ENCODE data around the gene ENTPD6.

The ENTPD6 gene

GRCh38 chr20:25245461-25245860 is 49.9 kb downstream of the ENTPD6 start:
- CTCF ChIA-PET, result interaction anchor here (0.6 kb wide), 1 partner anchor 10 kb away, joined by 3 read pairs; no protein-coding TSS in a partner anchor
- DNase-seq (ENCODE audit: low spot score), result no peak
- POLR2A ChIA-PET (ENCODE audit: low non-redundant PET), result no interaction called here
- no peak for TF ChIP-seq CTCF (conservative IDR thresholded peaks at IDR 0.05; ENCODE audit: low read depth)
- peak overlapping the region; percentile 27; the same call in 1 of the 2 replicates for H3K27ac ChIP-seq

GRCh38 chr20:25246182-25246999 is 50.9 kb downstream of the ENTPD6 start:
- no peak for TF ChIP-seq CTCF (conservative IDR thresholded peaks at IDR 0.05; ENCODE audit: low read depth)
- peak overlapping the region; percentile 95 for H3K27ac ChIP-seq
- ChIA-PET CTCF (interaction anchor here (0.6 to 2.0 kb wide), 3 partner anchors 9 to 24 kb away, joined by 3 to 10 read pairs (median 4); no protein-coding TSS in a partner anchor), POLR2A (ENCODE audit: low non-redundant PET) (interaction anchor here (0.7 to 2.8 kb wide), 3 partner anchors 7 to 43 kb away, joined by 3 to 15 read pairs (median 3); no protein-coding TSS in a partner anchor)
- no peak for DNase-seq (ENCODE audit: low spot score)

- ChIA-PET POLR2A (ENCODE audit: low non-redundant PET) (interaction anchor here (0.5 to 2.8 kb wide), 4 partner anchors 8 to 714 kb away, joined by 3 to 15 read pairs (median 4); no protein-coding TSS in a partner anchor), CTCF (interaction anchor here (0.6 to 2.0 kb wide), 4 partner anchors 23 to 67 kb away, joined by 3 to 10 read pairs (median 4); no protein-coding TSS in a partner anchor)
- peak; percentile 70 for DNase-seq (ENCODE audit: low spot score)
- peak overlapping the region; percentile 95 for H3K27ac ChIP-seq
- TF ChIP-seq CTCF (conservative IDR thresholded peaks at IDR 0.05; ENCODE audit: low read depth), result peak; percentile 82
Measured at GRCh38 chr20:25247000-25247517, 51.5 kb downstream of the ENTPD6 start.

- H3K27ac ChIP-seq, result peak overlapping the region; percentile 95
- CTCF ChIA-PET, result interaction anchor here (0.6 to 2.0 kb wide), 6 partner anchors 24 to 143 kb away, joined by 3 to 10 read pairs (median 4); partner anchors contain the start of gene ABHD12
- no peak for TF ChIP-seq CTCF (conservative IDR thresholded peaks at IDR 0.05; ENCODE audit: low read depth)
- peak; percentile 52 for DNase-seq (ENCODE audit: low spot score)
- POLR2A ChIA-PET (ENCODE audit: low non-redundant PET), result interaction anchor here (0.5 to 2.8 kb wide), 5 partner anchors 8 to 713 kb away, joined by 3 to 15 read pairs (median 6); no protein-coding TSS in a partner anchor
Measured at GRCh38 chr20:25247518-25247955, 52.0 kb downstream of the ENTPD6 start.

- no peak for TF ChIP-seq CTCF (conservative IDR thresholded peaks at IDR 0.05; ENCODE audit: low read depth)
- H3K27ac ChIP-seq, result peak within 1 kb of the TSS; percentile 95
- DNase-seq (ENCODE audit: low spot score), result peak; percentile 98
- ChIA-PET POLR2A (ENCODE audit: low non-redundant PET) (interaction anchor here (0.6 to 2.8 kb wide), 4 partner anchors 9 to 44 kb away, joined by 3 to 15 read pairs (median 4); no protein-coding TSS in a partner anchor), CTCF (interaction anchor here (0.7 to 2.0 kb wide), 4 partner anchors 25 to 142 kb away, joined by 3 to 10 read pairs (median 4); partner anchors contain the start of gene ABHD12)
Measured at GRCh38 chr20:25247956-25248785, 52.7 kb downstream of the ENTPD6 start, which contains the start of gene PYGB. Gene PYGB (plus strand): TSS chr20:25248085. CDS start chr20:25248179, 94 bp downstream.
